HEK293 (cell line): ENCODE measurements around the gene MKI67.

ENCODE experiments used
- CTCF ChIA-PET: fragments of 350-600 bp; formaldehyde crosslinking; extraction: SDS; loops from one replicate; lab custom pipeline; 2021; ENCODE audit warnings: antibody characterized with exemption; lab: Yijun Ruan, JAX
- POLR2A ChIA-PET: fragments of 300-600 bp; formaldehyde crosslinking; extraction: SDS; loops from one replicate; lab custom pipeline; 2020; ENCODE audit warnings: antibody characterized with exemption, inconsistent platforms; lab: Yijun Ruan, JAX
- H3K27ac ChIP-seq: fragments of 200-500 bp; sonication (Bioruptor generic); 2 replicates; pipeline ENCODE4 v1.5.1; 2014; ENCODE audit warnings: low read depth, low read length, control low read depth, inconsistent platforms; ENCODE audit errors: extremely low read depth
- H3K36me3 ChIP-seq, 2 experiments: fragments of 200-500 bp in 1 of 2; sonication (Bioruptor generic) in 1 of 2; 1 replicate in 1 of 2; 2 replicates in 1 of 2; pipeline ENCODE4 v1.5.1; 2014 to 2017; ENCODE audit warnings: inconsistent platforms in 2 of 2, low read length in 2 of 2; ENCODE audit not compliant: control insufficient read depth in 2 of 2, insufficient read depth in 1 of 2
- H3K4me1 ChIP-seq: fragments of 200-500 bp; sonication (Bioruptor generic); 2 replicates; pipeline ENCODE4 v1.5.1; 2014; ENCODE audit warnings: mild to moderate bottlenecking, low read length, inconsistent platforms; ENCODE audit not compliant: control insufficient read depth, insufficient read depth
- H3K4me3 ChIP-seq: 2 replicates; pipeline ENCODE4 v1.5.1; 2011; ENCODE audit warnings: low read depth, mild to moderate bottlenecking, control low read depth, low read length, moderate library complexity
- H3K9me3 ChIP-seq: fragments of 200-500 bp; sonication (Bioruptor generic); 2 replicates; pipeline ENCODE4 v1.5.1; 2014; ENCODE audit warnings: low read depth, low read length, inconsistent platforms; ENCODE audit not compliant: control insufficient read depth, insufficient read depth
- IKZF3 ChIP-seq: fragments of 450-650 bp; IDR thresholded peaks from 2 replicates; pipeline ENCODE4 v1.5.0; 2018; ENCODE audit warnings: missing biosample characterization, mild to moderate bottlenecking, missing genetic modification characterization, moderate library complexity
- KLF1 ChIP-seq: fragments of 450-650 bp; formaldehyde crosslinking; IDR thresholded peaks from 2 replicates; pipeline ENCODE4 v1.5.1; 2016; ENCODE audit warnings: missing biosample characterization, missing genetic modification characterization
- SP2 ChIP-seq: fragments of 450-650 bp; formaldehyde crosslinking; IDR thresholded peaks from 2 replicates; pipeline ENCODE4 v1.5.1; 2016; ENCODE audit warnings: missing biosample characterization, missing genetic modification characterization
- WT1 ChIP-seq: fragments of 450-650 bp; formaldehyde crosslinking; IDR thresholded peaks from 2 replicates; pipeline ENCODE4 v1.5.1; 2016; ENCODE audit warnings: missing biosample characterization, missing genetic modification characterization
- ZBTB48 ChIP-seq: fragments of 450-650 bp; formaldehyde crosslinking; IDR thresholded peaks from 2 replicates; pipeline ENCODE4 v1.5.1; 2016; ENCODE audit warnings: missing biosample characterization, missing genetic modification characterization
- ZEB2 ChIP-seq: fragments of 450-650 bp; formaldehyde crosslinking; IDR thresholded peaks from 2 replicates; pipeline ENCODE4 v1.5.1; 2016; ENCODE audit warnings: missing biosample characterization, missing genetic modification characterization
- ZFHX2 ChIP-seq: fragments of 450-650 bp; formaldehyde crosslinking; conservative IDR thresholded peaks from 2 replicates; pipeline ENCODE4 v1.5.1; 2016; ENCODE audit warnings: missing biosample characterization, missing genetic modification characterization
- ZFP69B ChIP-seq: fragments of 450-650 bp; formaldehyde crosslinking; IDR thresholded peaks from 2 replicates; pipeline ENCODE4 v1.5.1; 2016; ENCODE audit warnings: missing biosample characterization, missing genetic modification characterization
- ZNF133 ChIP-seq: fragments of 450-650 bp; formaldehyde crosslinking; IDR thresholded peaks from 2 replicates; pipeline ENCODE4 v1.5.1; 2016; ENCODE audit warnings: missing biosample characterization, missing genetic modification characterization
- ZNF214 ChIP-seq: fragments of 450-650 bp; formaldehyde crosslinking; IDR thresholded peaks from 2 replicates; pipeline ENCODE4 v1.5.1; 2017; ENCODE audit warnings: missing biosample characterization, mild to moderate bottlenecking, missing genetic modification characterization, borderline replicate concordance
- ZNF350 ChIP-seq: fragments of 450-650 bp; formaldehyde crosslinking; IDR thresholded peaks from 2 replicates; pipeline ENCODE4 v1.5.0; 2017; ENCODE audit warnings: missing biosample characterization, mild to moderate bottlenecking, missing genetic modification characterization
- ZNF391 ChIP-seq: fragments of 450-650 bp; formaldehyde crosslinking; IDR thresholded peaks from 2 replicates; pipeline ENCODE4 v1.5.1; 2016; ENCODE audit warnings: low read depth, missing biosample characterization, missing genetic modification characterization, borderline replicate concordance
- ZNF416 ChIP-seq: fragments of 450-650 bp; formaldehyde crosslinking; IDR thresholded peaks from 2 replicates; pipeline ENCODE4 v1.5.1; 2016; ENCODE audit warnings: missing biosample characterization, missing genetic modification characterization
- ZNF654 ChIP-seq: fragments of 450-650 bp; formaldehyde crosslinking; IDR thresholded peaks from 2 replicates; pipeline ENCODE4 v1.5.1; 2016; ENCODE audit warnings: low read depth, missing biosample characterization, missing genetic modification characterization
- ZNF843 ChIP-seq: fragments of 450-650 bp; formaldehyde crosslinking; IDR thresholded peaks from 2 replicates; pipeline ENCODE4 v1.5.1; 2016; ENCODE audit warnings: missing biosample characterization, missing genetic modification characterization
- TF ChIP-seq, protein P1 (sequence below): fragments of 450-650 bp; formaldehyde crosslinking; IDR thresholded peaks from 2 replicates; pipeline ENCODE4 v1.5.1; 2016; ENCODE audit warnings: missing biosample characterization, missing genetic modification characterization
- TF ChIP-seq, protein P2 (sequence below): fragments of 450-650 bp; formaldehyde crosslinking; IDR thresholded peaks from 2 replicates; pipeline ENCODE4 v1.5.1; 2016; ENCODE audit warnings: missing biosample characterization, missing genetic modification characterization
- TF ChIP-seq, protein P3 (sequence below): fragments of 450-650 bp; formaldehyde crosslinking; IDR thresholded peaks from 2 replicates; pipeline ENCODE4 v1.5.1; 2016; ENCODE audit warnings: missing biosample characterization, missing genetic modification characterization
- TF ChIP-seq, protein P4 (sequence below): fragments of 450-650 bp; formaldehyde crosslinking; IDR thresholded peaks from 2 replicates; pipeline ENCODE4 v1.5.1; 2017; ENCODE audit warnings: missing biosample characterization, missing genetic modification characterization
- TF ChIP-seq, protein P5 (sequence below): fragments of 450-650 bp; IDR thresholded peaks from 2 replicates; pipeline ENCODE4 v1.5.1; 2018; ENCODE audit warnings: missing biosample characterization, mild to moderate bottlenecking, missing genetic modification characterization
- TF ChIP-seq, protein P6 (sequence below): fragments of 450-650 bp; formaldehyde crosslinking; IDR thresholded peaks from 2 replicates; pipeline ENCODE4 v1.5.1; 2016; ENCODE audit warnings: missing biosample characterization, missing genetic modification characterization

Gene MKI67

DNA sequence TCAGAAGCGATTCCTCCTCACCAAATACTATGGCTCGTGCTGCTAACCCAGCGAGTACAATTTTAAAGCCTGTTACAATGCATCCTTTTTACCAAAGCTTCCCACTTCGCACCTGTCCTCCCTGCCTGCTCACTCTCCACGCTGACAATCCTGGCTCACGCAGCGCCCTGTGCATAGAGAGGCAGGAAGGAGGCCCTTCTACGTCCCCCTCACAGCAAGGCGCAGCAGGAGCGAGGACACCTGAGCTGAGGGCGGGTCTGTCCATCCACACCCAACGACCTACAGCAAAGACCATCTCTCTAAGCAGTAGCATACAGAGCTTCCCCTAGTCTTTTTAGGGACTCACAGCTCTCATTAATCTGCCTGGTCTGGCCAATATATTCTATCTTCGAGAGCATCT lies 46.0 kb downstream of the MKI67 start (continued):
- TF ChIP-seq ZNF214 (tag by site-specific recombination) (no peak), SP2 (no peak), ZNF416 (no peak)
- TF ChIP-seq, protein P1, sequence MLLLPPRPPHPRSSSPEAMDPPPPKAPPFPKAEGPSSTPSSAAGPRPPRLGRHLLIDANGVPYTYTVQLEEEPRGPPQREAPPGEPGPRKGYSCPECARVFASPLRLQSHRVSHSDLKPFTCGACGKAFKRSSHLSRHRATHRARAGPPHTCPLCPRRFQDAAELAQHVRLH (tag by site-specific recombination) = no peak
- TF ChIP-seq, all 188 proteins: peak for 0

DNA sequence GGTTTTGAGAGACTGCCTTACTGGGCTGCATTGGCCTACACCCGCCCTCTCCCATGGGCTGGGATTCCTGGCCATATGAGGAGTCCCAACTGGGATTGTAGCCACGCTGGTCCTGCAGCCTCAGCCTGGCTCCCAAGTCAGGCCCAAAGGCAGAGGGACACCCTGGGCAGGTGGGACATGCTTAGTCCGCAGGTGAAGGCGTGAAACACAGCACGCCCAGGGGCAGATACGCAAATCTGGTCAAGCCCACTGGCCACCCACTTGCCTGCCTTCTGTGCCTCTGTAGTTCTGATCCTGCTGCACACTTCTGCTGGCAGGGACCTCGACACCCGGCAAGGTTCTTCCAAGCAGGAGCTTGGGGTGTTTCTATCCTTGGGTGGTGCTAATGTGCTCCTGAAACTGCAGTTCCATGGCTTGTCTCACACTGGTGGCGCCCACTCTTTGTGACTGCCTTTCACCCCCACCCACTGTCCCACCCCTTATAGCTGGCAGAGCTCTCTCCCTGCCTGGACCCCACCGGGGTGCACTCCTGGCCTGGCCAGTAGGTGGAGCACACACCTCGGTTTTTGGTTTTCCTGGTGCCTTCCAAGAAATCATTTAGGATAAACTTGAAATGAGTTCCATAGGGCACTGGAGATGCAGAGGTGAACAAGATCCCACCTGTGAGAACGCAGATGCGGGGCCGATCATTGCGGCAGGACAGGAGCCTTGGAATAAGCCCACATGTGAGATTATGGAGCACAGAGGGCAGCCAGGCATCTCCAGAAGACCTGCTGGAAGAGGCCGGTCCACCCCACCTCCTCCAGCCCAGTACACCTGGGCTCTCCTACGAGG lies 47.9 kb downstream of the MKI67 start:
- Histone ChIP-seq H3K36me3 (peaks cover 0 to 33% of the 10 kb centered on the region in 2 experiments; a peak in 2 of 3 replicates), H3K4me3 (no peak overlapping the region), H3K27ac (no peak overlapping the region), H3K9me3 (no peaks in the 10 kb centered on the region), H3K4me1 (no peaks in the 10 kb centered on the region)
- ChIA-PET CTCF (interaction anchor here (0.7 to 1.1 kb wide), 9 partner anchors 9 to 146 kb away, joined by 3 to 9 read pairs (median 3); no protein-coding TSS in a partner anchor), POLR2A (interaction anchor here (0.6 kb wide), 2 partner anchors 47 to 67 kb away, joined by 3 to 4 read pairs; no protein-coding TSS in a partner anchor)
- TF ChIP-seq KLF1 (no peak), ZFHX2 (tag by site-specific recombination) (peak; percentile 32), ZNF133 (tag by site-specific recombination) (no peak), IKZF3 (tag by site-specific recombination) (0 out of 2 replicates have a peak, but pooled peaks have one; percentile 48), ZNF843 (tag by site-specific recombination) (no peak), ZNF391 (tag by site-specific recombination) (no peak), ZFP69B (tag by site-specific recombination) (peak; percentile 57; the same call in 1 of the 2 replicates), ZEB2 (tag by site-specific recombination) (no peak), ZNF654 (tag by site-specific recombination) (peak; percentile 75)
- TF ChIP-seq, protein P2, sequence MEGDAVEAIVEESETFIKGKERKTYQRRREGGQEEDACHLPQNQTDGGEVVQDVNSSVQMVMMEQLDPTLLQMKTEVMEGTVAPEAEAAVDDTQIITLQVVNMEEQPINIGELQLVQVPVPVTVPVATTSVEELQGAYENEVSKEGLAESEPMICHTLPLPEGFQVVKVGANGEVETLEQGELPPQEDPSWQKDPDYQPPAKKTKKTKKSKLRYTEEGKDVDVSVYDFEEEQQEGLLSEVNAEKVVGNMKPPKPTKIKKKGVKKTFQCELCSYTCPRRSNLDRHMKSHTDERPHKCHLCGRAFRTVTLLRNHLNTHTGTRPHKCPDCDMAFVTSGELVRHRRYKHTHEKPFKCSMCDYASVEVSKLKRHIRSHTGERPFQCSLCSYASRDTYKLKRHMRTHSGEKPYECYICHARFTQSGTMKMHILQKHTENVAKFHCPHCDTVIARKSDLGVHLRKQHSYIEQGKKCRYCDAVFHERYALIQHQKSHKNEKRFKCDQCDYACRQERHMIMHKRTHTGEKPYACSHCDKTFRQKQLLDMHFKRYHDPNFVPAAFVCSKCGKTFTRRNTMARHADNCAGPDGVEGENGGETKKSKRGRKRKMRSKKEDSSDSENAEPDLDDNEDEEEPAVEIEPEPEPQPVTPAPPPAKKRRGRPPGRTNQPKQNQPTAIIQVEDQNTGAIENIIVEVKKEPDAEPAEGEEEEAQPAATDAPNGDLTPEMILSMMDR (tag by site-specific recombination) = peak; percentile 23; the same call in 1 of the 2 replicates
- TF ChIP-seq, protein P3, sequence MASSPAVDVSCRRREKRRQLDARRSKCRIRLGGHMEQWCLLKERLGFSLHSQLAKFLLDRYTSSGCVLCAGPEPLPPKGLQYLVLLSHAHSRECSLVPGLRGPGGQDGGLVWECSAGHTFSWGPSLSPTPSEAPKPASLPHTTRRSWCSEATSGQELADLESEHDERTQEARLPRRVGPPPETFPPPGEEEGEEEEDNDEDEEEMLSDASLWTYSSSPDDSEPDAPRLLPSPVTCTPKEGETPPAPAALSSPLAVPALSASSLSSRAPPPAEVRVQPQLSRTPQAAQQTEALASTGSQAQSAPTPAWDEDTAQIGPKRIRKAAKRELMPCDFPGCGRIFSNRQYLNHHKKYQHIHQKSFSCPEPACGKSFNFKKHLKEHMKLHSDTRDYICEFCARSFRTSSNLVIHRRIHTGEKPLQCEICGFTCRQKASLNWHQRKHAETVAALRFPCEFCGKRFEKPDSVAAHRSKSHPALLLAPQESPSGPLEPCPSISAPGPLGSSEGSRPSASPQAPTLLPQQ = peak; percentile 34; the same call in 1 of the 2 replicates
- TF ChIP-seq, protein P4, sequence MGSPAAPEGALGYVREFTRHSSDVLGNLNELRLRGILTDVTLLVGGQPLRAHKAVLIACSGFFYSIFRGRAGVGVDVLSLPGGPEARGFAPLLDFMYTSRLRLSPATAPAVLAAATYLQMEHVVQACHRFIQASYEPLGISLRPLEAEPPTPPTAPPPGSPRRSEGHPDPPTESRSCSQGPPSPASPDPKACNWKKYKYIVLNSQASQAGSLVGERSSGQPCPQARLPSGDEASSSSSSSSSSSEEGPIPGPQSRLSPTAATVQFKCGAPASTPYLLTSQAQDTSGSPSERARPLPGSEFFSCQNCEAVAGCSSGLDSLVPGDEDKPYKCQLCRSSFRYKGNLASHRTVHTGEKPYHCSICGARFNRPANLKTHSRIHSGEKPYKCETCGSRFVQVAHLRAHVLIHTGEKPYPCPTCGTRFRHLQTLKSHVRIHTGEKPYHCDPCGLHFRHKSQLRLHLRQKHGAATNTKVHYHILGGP (tag by site-specific recombination) = peak; percentile 81

DNA sequence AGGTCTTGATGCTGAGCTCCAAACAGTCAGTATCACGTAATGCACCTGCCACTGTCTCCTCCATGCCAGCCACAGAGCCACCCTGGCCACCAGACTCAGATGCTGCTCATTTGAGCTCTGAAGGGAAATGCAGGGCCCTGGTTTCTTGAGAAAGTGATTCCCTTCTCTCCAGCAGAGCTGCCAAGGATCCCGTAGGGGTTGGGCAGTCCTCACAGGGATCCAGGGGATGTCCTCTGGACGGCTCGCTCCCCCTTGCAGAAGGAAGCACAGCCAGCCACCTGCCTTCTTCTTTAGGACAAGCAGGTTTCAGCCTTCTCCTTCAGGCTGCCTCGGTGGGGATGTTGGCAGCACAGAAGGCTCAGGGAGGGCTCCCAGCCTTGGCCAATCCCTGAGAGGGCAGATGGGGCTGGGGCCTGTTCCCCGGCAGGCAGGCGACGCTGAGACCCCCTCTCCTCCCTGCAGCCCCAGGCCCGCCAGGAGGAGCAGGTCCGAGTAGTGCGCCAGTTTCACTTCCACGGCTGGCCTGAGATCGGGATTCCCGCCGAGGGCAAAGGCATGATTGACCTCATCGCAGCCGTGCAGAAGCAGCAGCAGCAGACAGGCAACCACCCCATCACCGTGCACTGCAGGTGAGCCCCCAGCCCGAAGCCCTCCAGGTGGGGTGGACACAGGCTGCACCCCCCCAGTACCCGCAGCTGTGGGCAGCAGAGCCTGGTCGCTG lies 48.9 kb downstream of the MKI67 start:
- Histone ChIP-seq H3K4me3 (no peak overlapping the region), H3K4me1 (no peaks in the 10 kb centered on the region), H3K9me3 (no peaks in the 10 kb centered on the region), H3K36me3 (peaks cover 0 to 40% of the 10 kb centered on the region in 2 experiments; a peak in 2 of 3 replicates), H3K27ac (no peak overlapping the region)
- POLR2A ChIA-PET = no interaction called here
- CTCF ChIA-PET = interaction anchor here (0.6 to 3.4 kb wide), 5 partner anchors 23 to 1605 kb away, joined by 3 to 12 read pairs (median 3); no protein-coding TSS in a partner anchor
- TF ChIP-seq, protein P5, sequence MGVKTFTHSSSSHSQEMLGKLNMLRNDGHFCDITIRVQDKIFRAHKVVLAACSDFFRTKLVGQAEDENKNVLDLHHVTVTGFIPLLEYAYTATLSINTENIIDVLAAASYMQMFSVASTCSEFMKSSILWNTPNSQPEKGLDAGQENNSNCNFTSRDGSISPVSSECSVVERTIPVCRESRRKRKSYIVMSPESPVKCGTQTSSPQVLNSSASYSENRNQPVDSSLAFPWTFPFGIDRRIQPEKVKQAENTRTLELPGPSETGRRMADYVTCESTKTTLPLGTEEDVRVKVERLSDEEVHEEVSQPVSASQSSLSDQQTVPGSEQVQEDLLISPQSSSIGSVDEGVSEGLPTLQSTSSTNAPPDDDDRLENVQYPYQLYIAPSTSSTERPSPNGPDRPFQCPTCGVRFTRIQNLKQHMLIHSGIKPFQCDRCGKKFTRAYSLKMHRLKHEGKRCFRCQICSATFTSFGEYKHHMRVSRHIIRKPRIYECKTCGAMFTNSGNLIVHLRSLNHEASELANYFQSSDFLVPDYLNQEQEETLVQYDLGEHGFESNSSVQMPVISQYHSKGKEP (tag by site-specific recombination) = no peak
- no peak for TF ChIP-seq ZBTB48 (tag by site-specific recombination)
- no peak for TF ChIP-seq WT1 (tag by site-specific recombination)
- TF ChIP-seq, protein P6, sequence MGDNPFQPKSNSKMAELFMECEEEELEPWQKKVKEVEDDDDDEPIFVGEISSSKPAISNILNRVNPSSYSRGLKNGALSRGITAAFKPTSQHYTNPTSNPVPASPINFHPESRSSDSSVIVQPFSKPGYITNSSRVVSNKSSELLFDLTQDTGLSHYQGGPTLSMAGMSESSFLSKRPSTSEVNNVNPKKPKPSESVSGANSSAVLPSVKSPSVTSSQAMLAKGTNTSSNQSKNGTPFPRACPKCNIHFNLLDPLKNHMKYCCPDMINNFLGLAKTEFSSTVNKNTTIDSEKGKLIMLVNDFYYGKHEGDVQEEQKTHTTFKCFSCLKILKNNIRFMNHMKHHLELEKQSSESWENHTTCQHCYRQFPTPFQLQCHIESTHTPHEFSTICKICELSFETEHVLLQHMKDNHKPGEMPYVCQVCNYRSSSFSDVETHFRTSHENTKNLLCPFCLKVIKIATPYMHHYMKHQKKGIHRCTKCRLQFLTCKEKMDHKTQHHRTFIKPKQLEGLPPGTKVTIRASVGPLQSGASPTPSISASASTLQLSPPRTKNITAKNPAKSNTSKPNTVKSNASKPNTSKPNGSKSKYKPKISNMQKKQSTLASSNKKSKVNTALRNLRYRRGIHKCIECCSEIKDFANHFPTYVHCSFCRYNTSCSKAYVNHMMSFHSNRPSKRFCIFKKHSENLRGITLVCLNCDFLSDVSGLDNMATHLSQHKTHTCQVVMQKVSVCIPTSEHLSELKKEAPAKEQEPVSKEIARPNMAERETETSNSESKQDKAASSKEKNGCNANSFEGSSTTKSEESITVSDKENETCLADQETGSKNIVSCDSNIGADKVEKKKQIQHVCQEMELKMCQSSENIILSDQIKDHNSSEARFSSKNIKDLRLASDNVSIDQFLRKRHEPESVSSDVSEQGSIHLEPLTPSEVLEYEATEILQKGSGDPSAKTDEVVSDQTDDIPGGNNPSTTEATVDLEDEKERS = no peak
- TF ChIP-seq ZNF350 (tag by site-specific recombination) = no peak
